HL-60/S4 treated with phorbol 12-myristate 13-acetate at 8.2 ng/mL for 4 days and 3 days (cell line): ENCODE measurements around the gene ZNF474.

Experiments used
- in situ Hi-C: fragments of 300-500 bp; cut with MboI; formaldehyde crosslinking; loops from 2 replicates; pipeline ENCODE4 v1.15.0; 2022; ENCODE audit warnings: low sequenced_read_pairs

The ZNF474 gene

DNA sequence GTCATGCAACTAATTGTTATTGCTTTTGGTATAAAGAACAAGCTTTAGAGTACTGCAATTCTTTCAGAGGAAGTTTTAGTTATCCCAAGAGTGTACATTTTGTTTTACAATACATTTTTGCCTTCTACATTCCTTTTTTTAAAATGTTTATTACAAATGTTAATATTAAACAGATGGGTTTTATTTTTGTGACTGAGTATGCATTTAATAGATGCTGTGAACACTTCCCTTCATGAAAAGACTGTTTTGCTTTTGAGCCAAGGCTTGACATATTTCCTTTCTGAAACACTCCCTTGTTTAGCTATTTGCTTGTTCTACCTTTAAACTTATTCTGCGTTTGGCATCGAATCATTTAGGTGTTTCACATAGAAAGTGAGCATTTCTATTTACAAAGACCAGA is 14.8 kb upstream of the ZNF474 start:
- in situ Hi-C loops = no loop called here

DNA sequence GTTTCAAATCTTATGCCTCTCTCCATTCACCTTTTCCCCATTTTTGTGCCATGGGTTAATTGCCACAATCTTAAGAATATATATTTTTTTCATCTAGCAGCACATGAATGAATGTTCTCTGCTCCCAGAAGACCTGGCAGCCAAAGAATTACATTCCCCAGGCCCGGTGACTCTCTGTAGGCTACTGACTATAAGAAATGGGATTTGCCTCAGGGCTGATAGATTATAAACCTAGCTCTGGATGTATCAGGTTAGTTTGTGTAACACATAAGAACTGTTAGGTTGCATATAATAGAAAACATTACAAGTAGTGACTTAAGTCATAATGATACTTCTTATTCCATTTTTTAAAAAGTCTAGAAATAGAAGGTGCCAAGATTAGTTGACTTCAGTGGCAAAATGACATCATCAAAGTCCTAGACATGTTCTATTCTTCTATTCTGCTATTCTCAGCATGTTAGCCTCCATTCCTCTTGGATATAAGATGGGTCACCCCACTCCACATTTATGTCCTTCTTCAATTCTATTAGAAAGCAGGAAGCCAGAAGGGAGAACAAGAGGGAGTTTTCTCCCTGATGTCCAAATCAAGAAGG is 10.9 kb upstream of the ZNF474 start:
- in situ Hi-C loops = no loop called here

DNA sequence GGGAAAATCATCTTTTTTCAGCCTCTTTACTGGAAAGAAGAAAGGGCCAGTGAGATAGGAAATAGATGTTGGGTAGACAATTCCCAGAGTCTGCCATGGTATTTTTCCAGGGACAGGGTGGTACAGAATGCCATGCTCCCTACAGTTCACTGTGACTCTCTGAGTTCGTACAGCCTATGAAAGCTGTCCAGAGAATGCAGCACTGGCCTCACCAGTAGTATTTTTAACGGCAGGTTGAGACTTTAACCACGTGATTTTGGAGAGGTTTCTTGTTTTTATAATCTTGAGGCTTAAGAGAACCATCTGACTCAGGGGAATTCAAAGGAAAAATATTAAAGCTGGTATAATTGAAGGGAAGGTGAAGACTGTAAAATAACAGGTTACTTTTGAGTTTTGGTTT is 10.1 kb upstream of the ZNF474 start:
- in situ Hi-C loops = no loop called here

DNA sequence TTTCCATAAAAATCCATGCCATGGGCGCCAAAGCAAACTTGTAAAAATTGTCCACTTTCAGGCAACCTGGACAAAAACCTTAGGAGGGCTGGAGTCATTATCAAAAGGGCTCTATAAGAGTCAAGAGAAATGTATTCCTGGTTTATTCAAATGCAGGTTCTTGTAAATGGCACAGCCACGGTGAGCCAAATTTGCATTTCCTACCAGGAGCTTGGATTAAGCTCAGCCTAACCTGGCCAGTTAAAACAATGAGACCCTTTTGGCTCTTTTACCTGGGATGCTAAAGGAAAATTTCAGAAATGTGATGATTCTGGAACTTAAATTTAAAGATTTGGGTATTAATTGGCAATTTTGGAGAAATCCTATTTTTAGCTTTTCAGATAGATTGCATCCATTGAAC is 8.9 kb upstream of the ZNF474 start:
- in situ Hi-C loops = no loop called here

DNA sequence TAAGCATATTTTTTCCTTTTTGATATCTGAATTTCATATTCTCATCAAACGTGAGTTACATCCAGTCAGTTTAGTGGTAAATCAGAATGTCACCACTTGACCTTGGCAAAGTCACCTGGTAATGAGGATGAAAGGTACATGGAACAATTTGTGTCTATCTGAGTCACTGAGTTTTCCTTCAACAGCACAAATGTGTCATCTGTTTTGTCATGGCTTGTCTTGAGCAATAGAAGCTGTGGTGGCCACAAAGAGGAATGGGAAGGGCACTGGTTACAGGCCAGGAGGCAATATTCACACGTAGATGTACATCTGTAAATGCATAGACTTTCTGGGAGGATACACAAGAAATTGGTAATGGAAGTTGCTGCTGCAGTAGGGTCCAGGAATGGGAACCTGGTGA is 8.4 kb upstream of the ZNF474 start:
- in situ Hi-C loops = no loop called here

- in situ Hi-C loops = no loop called here
These were observed 7.6 kb upstream of the ZNF474 start for GRCh38 chr5:122121479-122122465.

GRCh38 chr5:122124766-122125165 is 4.6 kb upstream of the ZNF474 start:
- in situ Hi-C loops = no loop called here

DNA sequence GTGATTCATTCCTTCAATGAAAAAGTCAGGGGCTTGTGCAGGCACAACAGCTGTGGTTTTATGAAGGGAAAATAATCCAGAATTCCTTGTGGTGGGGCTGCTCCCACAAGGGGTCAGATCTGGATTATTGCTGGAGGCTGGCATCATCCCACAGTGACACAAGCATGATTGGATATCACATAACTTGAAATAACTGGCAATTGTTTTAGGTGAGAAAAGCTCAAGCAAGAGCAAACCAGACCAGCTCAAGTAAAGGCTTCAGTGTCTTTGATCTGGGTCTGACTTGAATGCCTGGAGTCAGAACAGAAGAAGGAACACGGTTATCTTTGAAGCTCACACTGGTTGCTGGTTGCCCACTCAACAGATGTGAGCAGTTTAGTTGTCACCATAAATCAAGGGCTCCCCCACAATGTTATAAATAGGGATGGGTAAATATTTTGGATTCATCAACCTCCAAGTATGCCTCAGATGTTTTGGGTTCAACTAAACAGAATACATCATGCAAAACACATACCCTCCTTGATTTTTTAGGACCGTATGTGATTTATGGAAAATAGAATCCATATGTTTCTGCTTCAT is 3.1 kb upstream of the ZNF474 start:
- in situ Hi-C loops = no loop called here

DNA sequence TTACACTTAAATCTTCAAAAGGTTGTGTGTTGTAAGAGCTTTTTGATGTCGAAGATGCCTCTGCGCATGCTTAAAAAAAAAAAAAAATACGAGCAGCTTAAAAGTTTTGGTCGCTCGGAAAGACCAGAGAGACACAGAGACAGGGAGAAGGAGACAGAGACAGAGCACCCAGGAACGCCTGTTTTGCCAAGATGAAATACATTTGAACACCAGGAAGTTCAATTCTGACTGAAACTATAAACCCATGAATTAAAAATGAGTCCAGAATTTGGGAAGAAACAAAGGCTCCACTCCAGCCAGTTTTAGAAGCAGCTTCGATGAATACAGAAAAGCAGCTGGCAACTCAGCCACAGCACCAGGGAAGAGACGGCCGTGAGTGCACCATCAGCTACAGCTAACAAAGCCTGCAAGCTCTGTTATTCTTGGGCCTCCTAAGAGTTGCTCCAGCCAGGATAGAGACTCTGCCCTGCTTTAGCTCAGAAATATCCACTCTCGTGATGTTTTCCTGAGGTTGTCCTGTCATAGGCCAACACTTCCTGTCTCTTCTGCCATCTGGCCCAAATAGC is 2.5 kb upstream of the ZNF474 start:
- in situ Hi-C loops = no loop called here

GRCh38 chr5:122130152-122130551 is 806 bp downstream of the ZNF474 start:
- in situ Hi-C loops = no loop called here

- in situ Hi-C loops = no loop called here
These were observed 8.4 kb downstream of the ZNF474 start for GRCh38 chr5:122137702-122138101.

DNA sequence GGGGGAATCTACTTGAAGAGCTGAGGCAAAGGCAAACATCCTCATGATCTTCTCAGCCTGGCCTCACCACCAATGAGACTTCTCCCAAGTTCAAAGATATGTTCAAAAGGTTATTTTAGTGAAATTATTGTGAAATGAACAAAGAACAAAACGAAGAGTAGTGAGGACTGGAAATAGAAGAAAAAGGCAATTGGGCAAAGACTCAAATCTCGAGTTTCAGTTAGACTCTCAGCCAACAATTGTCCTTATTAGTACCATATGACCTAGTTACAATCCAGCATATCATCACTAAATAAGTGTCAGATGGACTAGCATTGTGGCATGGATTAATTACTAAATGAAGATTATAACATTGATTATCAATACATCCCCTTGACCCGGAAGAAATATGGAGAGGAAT is 9.0 kb downstream of the ZNF474 start:
- in situ Hi-C loops = no loop called here

- in situ Hi-C loops = no loop called here
These were observed 11.6 kb downstream of the ZNF474 start for GRCh38 chr5:122140900-122141299.

DNA sequence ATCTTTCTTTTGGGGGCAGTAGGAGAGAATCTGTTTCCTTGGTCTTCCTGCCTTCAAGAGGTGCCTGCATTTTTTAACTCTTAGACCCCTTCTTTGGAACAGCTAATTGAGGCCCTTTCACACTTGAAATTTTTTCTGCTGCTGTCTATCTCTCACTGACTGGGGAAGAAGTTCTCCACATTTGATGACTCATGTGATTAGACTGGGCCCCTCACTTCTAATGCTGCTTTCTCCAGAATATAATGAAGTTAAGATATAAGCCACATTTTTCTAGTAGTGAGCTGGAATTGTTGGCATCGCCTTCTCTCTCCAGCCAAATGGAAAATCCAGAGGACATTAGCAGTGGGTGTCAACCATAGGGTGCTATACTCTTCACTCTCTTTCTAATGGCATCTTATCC is 12.4 kb downstream of the ZNF474 start:
- in situ Hi-C loops = no loop called here

- in situ Hi-C loops = no loop called here
These were observed 13.3 kb downstream of the ZNF474 start for GRCh38 chr5:122142480-122143164.

DNA sequence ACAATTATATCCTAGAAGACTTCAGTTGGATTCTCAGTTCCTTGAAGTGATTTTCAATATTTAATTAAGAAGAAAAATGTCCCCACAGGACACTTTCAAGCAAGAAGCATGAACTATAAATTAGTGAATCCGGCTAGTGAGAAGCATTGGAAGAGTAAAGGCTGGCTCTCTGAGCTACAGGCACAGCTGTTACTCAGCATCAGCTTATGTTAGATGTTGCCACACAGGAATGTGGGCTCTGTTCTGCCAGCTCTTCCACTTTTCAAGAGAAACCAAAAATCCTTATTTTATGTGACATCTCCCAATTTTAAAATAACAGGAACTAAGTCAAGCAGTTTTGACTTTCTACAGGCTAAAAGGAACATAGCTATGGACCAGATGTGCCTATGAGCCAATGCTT is 14.9 kb downstream of the ZNF474 start:
- in situ Hi-C loops = no loop called here

- in situ Hi-C loops = no loop called here
These were observed 16.6 kb downstream of the ZNF474 start for GRCh38 chr5:122145906-122146305.

DNA sequence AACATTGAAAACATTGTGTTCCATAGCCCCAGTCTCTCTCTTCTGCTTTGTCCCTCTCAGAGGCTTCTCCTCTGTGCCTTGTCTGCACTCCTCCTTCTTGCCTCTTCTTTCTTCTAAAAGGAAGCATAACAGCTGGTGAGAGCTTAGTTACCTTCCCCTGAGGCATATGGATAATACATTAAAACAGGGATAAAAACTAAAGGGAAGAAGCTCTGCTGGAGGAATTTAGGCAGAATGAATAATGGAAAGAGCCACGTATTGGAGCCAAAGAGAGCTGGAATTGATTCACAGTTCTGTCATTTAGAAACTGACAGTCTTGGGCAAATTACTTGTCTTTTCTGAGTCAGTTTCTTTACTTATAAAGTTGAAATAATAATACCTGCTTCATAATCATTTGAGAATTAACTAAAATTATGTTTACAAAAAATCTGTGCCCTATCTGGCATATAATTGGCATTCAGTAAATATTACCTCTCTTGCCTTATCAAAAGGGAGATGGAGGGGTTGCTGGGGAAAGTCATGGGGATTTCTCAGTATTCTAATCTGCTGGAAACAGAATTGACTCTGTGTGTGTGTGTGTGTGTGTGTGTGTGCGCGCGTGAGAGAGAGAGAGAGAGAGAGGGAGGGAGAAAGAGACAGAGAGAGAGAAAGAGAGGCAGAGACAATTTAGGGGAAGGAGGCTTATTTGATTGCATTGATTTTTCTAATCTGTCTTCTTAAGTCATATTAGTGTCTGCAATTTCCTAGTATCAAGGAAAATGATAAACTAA is 20.2 kb downstream of the ZNF474 start:
- in situ Hi-C loops = no loop called here

DNA sequence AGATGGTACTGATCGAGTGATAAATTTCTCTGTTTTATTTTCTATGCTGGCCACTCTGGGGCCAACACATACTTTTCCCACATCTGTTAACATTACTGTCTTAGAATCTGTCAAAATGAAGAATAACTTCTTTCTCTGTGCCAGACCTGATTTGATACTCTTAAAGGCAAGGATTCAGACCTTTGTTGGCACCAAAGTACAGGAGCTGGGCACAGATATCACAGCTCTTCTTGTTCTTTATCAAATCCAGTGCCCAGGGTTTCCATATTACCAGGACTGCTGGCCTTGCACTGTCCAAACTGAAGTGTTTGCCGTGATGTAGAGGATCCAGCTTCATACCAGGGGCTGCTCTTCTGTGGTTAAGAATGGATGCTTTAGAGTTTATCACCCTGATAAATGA is 20.9 kb downstream of the ZNF474 start:
- in situ Hi-C loops = no loop called here

GRCh38 chr5:122151640-122152039 is 22.3 kb downstream of the ZNF474 start:
- in situ Hi-C loops = no loop called here
